ENCODE measurements around the gene BLOC1S1. TPM values are rescaled to one million over a fixed set of nuclear protein-coding genes. Genes with fewer than 3 reads are reported as not detected.

BLOC1S1 gene
- total RNA-seq, 1 donor from 2014 or later: 119 TPM

GRCh38 chr12:55705782-55706402 lies 10.0 kb upstream of the BLOC1S1 start:
- intact Hi-C loops (cut with DNase I): no loop called here
- peak; percentile 47 for DNase-seq
- no peak for ATAC-seq (ENCODE audit: poor library complexity)

- intact Hi-C loops (cut with DNase I): no loop called here
Measured at GRCh38 chr12:55706568-55707218, 9.2 kb upstream of the BLOC1S1 start.

DNA sequence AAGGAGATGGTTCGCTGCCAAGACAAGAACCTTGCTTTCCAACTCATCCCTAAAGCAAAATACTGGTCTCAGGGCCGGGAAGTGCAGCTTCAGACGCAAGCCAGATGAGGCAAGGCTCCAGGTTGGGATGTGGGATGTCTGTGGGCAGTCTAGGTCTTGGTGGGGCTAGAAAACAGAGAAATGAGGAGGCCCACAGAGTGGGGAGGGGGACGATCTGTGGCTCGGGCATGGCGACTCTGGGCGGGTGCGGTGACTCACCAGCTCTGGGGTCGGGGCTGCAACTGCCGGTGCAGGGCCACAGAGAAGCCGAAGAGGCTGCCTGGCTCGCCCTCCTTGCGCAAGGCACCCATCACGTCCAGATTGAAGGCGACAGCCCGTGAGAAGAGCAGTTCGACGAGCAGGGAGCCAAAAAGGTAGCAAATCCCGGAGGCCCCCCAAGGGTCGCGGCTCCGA lies 8.6 kb upstream of the BLOC1S1 start:
- peak; percentile 62 for DNase-seq
- no peak for ATAC-seq (ENCODE audit: poor library complexity)
- intact Hi-C loops (cut with DNase I): no loop called here

More at GRCh38 chr12:55706568-55707218, 9.2 kb upstream of the BLOC1S1 start:
- DNase-seq: peak; percentile 17
- ATAC-seq (ENCODE audit: poor library complexity): no peak

GRCh38 chr12:55707841-55708694 lies 7.8 kb upstream of the BLOC1S1 start, which contains the start of gene ITGA7:
TSS of gene ITGA7 (minus strand) at chr12:55707904. CDS start at chr12:55707682, 222 bp downstream.
- intact Hi-C loops (cut with DNase I): no loop called here
- DNase-seq (peak; percentile 90), ATAC-seq (ENCODE audit: poor library complexity) (peak; percentile 59)

- intact Hi-C loops (cut with DNase I): no loop called here
- DNase-seq (peak; percentile 61), ATAC-seq (ENCODE audit: poor library complexity) (peak; percentile 35)
Measured at GRCh38 chr12:55708695-55709233, 7.1 kb upstream of the BLOC1S1 start.

GRCh38 chr12:55711786-55712553 lies 3.9 kb upstream of the BLOC1S1 start:
- peak; percentile 51 for ATAC-seq (ENCODE audit: poor library complexity)
- peak; percentile 74 for DNase-seq
- intact Hi-C loops (cut with DNase I): no loop called here

GRCh38 chr12:55712700-55713415 lies 3.0 kb upstream of the BLOC1S1 start:
- peak; percentile 24 for DNase-seq
- peak; percentile 3 for ATAC-seq (ENCODE audit: poor library complexity)
- intact Hi-C loops (cut with DNase I): no loop called here

GRCh38 chr12:55713721-55714120 lies 2.1 kb upstream of the BLOC1S1 start:
- no peak for DNase-seq
- intact Hi-C loops (cut with DNase I): no loop called here
- no peak for ATAC-seq (ENCODE audit: poor library complexity)

DNA sequence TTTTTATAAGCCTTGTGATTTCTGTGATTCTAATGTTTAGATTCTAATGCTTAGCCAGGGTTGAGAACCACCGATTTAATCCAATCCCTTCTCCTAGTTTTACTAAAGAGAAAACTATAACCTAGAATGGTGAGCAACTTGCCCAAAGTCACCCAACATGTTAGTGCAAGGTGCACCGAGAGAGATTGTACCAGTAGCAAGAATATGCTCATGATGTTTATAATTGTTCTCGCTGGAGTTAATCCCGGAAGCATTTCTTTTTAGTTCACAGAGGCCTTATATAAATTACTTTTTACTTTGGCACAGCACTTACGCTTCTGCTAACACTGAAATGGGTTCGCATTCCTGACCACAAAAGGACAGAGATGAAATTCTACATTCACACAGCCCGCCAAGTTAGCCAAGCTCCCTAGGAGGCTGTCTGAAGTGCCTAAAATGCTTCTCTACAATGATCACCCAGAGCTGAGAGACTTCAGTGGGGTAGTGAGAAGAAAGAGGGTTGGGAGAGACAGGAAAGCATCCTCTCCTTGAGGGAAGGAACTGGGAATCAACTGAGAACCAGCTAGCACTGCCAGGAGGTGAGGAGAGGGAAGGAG lies 579 bp upstream of the BLOC1S1 start:
- no peak for DNase-seq
- intact Hi-C loops (cut with DNase I): no loop called here
- ATAC-seq (ENCODE audit: poor library complexity): no peak

DNA sequence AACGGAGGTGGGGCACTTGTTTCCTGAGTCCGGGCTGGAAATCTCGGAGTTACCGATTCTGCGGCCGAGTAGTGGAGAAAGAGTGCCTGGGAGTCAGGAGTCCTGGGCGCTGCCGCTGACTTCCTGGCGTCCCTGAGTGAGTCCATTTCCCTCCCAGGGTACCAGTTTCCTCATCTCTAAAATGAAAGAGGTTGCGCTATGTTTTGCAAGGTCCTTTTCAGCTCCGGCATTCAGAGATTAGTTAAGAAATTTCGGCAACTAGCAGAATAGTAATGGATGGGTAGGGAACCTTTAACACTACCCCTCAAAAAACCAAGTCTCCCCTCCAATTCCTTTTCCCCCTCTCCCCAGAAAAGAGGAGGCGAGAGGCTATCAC lies 724 bp downstream of the BLOC1S1 start:
- no peak for DNase-seq
- no peak for ATAC-seq (ENCODE audit: poor library complexity)
- intact Hi-C loops (cut with DNase I): no loop called here

- DNase-seq (peak; percentile 40), ATAC-seq (ENCODE audit: poor library complexity) (no peak)
- intact Hi-C loops (cut with DNase I): no loop called here
Measured at GRCh38 chr12:55717011-55718007, 1.5 kb downstream of the BLOC1S1 start.

DNA sequence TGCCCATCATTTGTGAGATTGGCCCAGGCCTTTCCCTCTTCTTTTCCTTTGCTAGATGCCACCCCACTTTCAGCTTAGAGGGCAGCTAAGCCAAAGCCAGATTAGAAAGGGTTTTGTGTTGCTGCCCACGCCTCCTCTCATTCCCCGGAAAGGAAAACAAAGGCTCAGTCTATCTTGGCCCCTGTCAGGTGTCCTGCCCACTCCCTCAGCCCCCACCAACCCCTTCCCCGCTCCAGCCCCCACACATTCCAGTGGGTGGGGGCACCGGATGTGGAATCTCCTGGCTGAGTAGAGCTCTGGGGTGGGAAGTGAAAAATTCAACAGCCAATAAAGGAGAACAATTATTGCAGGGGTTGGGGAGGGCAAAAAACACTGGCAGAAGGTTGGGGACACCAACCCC lies 2.2 kb downstream of the BLOC1S1 start:
- ATAC-seq (ENCODE audit: poor library complexity): no peak
- DNase-seq: peak; percentile 23
- intact Hi-C loops (cut with DNase I): no loop called here

- ATAC-seq (ENCODE audit: poor library complexity) (no peak), DNase-seq (peak; percentile 37)
- intact Hi-C loops (cut with DNase I): no loop called here
Measured at GRCh38 chr12:55718624-55719275, 2.9 kb downstream of the BLOC1S1 start.

GRCh38 chr12:55719371-55719770 lies 3.5 kb downstream of the BLOC1S1 start:
- peak; percentile 20 for DNase-seq
- intact Hi-C loops (cut with DNase I): no loop called here
- no peak for ATAC-seq (ENCODE audit: poor library complexity)

GRCh38 chr12:55720071-55720564 lies 4.3 kb downstream of the BLOC1S1 start, which contains the start of gene RDH5:
TSS of gene RDH5 (plus strand) at chr12:55720393. CDS start at chr12:55721185, 792 bp downstream.
- peak; percentile 55 for ATAC-seq (ENCODE audit: poor library complexity)
- intact Hi-C loops (cut with DNase I): no loop called here
- peak; percentile 81 for DNase-seq
